Stimulated activated CD8-positive, alpha-beta memory T cell treated with anti-CD3 and anti-CD28 coated beads, Interleukin-15, amount 100 ng/mL, for 48 hours (primary cell): ENCODE results near the gene TMEM250.

ENCODE experiments used
- DNase-seq, 2 donors: peaks; one replicate each; pipeline ENCODE4 v3.0.0-alpha.2; 2020; ENCODE audit warnings: low read depth in 2 of 2

The TMEM250 gene

DNA sequence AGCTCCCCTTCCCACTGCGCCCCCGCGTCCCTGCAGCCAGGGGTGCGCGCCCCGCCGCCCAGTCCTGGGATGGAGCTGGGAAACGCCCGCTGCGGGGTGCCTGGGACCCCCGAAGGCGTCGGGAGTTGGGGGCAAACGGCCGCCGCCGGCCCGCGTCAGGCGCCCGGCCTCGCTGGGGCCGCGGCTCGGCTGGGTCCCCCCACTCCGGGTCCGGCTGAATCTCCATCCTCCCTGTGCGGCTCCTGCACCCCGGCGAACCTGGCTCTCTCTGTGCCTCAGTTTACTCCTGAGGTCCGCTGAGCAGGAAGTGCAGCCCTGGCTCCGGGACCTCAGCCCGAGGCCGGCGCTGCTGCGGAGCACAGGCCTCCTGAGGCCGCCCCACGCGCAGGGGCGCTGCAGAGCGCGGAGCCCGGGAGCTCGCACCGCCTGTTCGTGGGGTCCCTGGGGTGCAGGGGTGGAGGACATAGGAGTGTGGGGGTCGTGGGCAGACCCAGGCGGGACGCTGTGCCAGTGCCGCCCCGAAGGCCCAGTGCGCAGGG lies 13.9 kb upstream of the TMEM250 start:
- no peak for DNase-seq

GRCh38 chr9:136131629-136132511 lies 13.2 kb upstream of the TMEM250 start:
- no peak for DNase-seq

GRCh38 chr9:136129176-136129575 lies 10.5 kb upstream of the TMEM250 start:
- DNase-seq = no peak

- DNase-seq = no peak
Measured at GRCh38 chr9:136128436-136128835, 9.8 kb upstream of the TMEM250 start.

GRCh38 chr9:136127313-136127712 lies 8.6 kb upstream of the TMEM250 start:
- DNase-seq = no peak

DNA sequence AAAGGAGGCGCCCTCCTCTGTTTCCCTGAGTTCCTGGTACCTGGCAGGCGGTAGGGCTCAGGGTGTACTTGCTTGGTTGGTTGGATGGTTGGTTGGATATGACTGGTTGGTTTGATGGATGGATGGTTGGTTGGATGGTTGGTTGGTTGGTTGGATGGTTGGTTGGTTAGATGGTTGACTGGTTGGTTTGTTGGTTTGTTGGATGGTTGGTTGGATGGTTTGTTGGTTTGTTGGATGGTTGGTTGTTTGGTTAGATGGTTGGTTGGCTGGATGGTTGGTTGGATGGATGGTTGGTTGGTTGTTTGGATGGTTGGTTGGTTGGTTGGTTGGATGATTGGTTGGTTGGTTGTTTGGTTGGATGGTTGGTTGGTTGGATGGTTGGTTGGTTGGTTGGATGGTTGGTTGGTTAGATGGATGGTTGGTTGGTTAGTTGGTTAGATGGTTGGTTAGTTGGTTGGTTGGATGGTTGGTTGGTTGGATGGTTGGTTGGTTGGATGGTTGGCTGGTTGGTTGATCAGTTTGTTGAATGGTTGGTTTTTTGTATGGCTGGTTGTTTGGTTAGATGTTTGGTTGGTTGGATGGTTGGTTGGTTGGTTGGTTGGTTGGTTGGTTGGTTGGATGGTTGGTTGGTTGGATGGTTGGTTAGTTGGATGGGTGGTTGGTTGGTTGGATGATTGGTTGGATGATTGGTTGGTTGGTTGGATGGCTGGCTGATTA lies 6.5 kb upstream of the TMEM250 start:
- DNase-seq = no peak

DNA sequence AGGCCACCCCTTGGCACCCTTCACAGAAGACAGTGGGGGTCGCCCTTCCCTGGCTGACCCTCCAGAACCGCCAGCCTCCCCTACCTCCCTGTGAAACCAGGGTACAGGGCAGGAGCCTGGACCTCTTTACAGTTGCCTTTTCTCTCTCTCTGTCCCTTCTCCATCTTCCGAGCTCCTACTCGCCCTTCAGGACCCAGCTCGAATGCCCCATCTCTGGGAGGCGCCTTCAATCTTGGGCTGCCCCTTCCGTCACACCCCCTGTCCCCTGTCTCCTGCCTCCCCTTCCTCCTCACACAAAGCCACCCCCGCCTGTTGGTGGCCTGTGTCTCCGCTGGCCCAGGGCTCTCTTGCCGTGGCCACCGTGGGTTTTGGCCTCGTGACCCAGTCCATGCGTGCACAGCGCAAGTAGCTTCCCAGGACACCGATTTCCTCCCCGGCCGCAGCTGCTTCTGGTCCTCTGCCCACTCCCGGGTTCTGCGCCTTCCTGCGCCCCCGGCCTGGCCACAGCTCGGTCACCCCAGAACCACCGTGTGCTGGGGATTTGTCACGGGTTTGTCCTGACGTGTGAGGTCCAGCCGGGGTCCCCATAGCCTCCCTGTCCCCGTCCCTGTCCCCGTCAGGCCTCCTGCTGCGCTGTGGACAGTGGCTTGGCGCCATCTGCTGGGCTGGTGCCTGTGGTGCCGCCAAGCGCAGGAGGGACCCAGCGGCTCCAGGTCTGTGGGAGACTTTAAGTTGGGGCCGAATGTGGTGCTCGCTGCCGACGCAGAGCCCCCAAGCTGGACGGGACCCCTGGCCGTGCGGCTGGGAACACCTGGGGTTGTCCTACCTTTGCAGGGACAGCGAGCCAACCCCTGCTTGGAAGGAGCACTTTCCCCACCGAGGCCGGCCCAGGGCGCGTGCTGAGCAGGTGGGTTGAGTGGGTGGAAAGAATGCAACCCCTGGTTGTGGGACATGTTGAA lies 4.0 kb upstream of the TMEM250 start:
- peak; percentile 56 to 58 for DNase-seq

- DNase-seq = no peak
Measured at GRCh38 chr9:136121801-136122200, 3.1 kb upstream of the TMEM250 start.

DNA sequence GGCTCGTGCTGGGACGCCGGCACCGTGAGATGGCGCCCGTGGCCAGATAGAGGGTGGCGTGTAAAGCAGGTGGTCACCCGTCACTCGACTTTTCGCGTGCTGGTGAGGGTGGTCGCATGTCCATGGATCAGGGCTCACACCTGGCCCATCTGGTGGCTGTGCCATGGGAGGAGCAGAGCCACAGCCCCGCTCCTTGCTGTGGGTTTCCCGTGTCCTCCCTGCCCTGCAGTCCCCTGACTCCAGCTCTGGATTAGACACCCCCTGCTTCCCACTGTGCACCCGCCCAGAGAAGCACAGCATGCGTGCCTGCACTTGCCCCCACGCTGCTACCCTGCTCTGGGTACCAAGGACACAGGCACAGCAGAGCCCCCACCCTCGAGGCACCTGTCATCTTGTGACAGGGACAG lies 1.8 kb upstream of the TMEM250 start:
- no peak for DNase-seq

DNA sequence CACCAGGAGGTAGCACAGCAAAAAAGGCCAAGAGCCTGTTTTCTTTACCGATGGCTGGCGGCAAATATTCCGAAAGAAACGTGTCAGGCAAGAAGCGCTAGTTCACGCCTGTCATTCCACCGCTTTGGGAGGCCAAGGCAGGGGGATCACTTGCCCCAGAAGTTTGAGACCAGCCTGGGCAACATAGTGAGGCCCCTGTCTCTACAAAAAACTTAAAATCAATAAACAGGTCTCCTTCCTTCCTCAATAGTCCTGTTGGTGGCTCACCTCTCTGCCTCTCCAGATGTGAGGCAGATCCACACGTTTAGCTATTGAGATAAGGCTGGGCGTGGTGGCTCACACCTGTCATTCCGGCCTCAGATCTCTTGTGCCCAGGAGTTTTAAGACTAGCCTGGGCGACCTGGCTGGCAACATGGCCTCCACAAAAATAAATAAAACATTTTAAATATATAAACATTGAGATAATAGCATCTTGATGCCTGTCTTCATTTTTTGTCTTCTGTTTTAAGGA lies 1.3 kb upstream of the TMEM250 start:
- DNase-seq = no peak

DNA sequence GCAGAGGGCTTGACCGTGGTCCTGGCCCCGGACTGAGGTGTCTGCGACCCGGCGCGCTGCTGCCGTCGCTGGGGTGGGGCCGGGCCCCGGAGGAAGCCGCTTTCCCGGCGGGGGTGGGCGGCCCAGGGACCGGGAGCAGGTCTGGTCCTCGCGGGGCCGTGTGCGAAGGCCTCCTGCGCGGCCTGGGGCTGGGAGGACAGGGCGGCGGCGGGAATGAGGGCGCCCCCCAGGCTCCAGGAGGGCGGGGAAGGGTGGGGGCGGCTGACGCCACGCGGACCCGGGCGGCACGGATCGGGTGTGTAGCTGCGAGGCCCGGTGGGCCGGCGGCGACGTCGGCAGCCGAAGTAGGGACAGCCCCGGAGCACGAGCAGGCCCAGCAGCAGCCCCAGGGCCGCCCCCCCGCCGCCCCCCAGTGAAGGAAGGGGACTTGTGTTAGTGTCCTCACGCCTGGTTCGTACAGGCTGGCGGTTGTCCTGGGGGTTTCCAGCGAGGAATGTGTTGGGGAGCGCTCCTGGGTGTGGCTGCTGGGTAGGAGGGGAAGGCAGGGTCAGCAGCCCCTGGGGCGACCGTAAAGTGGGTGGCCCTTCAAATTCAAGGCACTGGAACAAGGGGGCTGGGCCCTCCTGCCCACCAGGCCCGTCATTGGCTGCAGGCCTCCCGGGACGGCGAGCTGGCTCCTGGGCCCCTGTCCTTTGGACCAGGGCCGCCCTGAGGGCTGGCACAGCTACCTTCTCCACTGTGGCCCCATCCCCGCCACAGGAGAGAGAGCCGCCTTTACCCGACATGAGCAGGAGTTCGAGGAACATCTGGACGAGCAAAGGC lies 597 bp upstream of the TMEM250 start:
- no peak for DNase-seq

DNA sequence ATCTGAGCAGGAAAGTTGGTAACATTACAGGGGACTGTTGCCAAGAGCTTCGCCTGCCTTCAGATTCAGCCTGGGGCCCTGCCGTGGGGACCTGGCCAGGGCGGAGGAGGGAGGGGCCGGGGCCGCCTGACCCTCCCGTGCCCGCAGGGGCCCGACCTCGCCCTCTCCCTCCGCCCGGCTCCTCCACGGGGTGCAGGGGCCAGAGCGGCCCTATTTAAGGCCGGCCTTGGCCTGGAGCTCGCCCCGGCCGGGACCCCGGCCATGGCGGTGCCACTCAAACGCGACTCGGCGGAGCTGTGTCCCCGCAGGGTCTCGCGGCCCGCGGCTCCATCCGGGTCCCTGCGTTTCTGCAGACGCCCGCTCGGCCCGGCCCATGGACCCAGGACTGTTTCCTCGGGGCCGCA lies 757 bp downstream of the TMEM250 start:
- DNase-seq = no peak

DNA sequence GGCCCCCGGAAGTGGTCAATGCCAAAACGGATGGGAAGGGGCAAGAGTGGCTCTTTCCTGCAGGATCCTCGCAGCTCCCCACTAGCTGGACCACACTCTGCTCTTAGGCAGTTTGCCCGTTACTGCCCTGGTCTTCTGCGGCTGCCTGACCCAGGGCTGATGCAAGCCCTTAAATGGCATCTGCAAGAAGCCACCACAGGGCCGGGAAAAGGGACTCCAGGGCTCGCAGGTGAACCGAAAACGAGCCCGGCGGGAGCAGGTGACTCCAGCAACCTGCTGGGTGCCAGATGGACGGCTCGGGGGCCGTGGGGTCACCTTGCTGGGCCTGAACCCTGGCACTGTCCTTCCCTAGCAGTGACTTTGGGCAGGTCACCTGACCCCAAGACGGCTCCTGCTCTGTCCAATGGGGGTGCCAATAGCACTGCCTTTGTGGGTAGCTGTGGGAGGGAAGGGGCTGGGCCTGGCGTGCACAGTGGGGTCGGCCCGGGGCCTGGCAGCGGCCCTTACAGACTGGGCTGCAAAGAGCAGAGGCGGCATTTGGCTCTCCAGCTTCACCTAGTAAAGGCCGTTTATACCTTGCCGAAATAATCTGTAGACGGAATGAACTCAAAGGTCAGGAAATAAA lies 1.3 kb downstream of the TMEM250 start:
- peak in 1 of 2 donors; percentile 47 for DNase-seq

DNA sequence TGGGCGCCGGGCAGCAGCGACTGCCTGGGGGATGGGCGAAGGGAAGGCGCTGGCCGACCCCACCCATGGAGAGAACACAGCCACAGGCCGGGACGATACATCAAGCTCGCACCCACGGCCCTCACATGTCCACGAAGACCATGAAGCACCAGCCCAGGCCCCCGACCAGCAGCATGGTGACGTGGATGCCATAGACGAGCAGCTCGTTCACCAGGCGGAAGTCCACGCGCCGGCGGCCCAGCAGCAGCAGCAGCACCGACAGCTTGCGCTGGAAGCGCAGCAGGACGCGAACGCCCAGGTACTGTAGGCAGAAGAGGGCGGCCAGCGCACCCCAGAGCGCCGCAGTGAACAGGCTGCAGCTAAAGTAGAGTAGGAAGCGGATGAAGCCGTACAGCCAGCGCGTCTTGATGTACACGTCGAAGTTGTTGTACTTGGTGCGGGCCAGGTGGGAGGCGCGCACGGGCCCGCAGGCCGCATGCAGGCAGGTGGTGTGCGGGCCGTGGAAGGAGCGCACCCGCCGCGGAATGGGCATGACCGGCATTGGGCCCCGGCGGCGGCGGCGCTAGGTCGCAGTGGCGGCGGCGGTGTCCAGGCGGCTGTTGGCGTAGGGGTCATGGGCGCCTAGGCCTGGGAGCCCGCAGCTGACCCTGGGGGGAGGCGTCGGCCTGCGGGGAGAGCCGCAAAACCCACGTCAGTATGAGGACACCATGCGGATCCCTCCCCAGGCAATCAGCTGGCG lies 2.1 kb downstream of the TMEM250 start:
- DNase-seq = no peak

- DNase-seq = no peak
Measured at GRCh38 chr9:136115641-136116359, 2.9 kb downstream of the TMEM250 start.

GRCh38 chr9:136115206-136115605 lies 3.5 kb downstream of the TMEM250 start:
- no peak for DNase-seq

DNA sequence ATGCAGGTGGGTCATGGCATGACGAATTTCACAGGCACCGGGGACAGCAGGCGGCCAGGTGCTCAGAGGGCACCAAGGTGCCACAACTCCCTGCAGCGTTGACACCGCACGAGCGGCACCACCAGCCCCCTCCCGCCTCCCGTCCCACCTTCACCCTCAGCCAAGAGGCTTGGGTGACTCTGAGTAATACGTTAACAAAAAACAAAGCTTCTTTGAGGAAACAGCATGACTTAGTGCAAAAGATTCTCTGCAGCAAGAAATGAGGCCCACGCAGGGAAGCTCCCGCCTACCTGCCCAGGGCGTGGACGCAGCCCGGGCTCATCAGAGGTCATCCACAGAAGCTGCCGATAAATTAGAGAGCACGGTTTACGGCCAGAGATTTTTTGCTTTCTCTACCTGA lies 4.1 kb downstream of the TMEM250 start:
- no peak for DNase-seq

GRCh38 chr9:136112541-136112940 lies 6.1 kb downstream of the TMEM250 start:
- DNase-seq = no peak

DNA sequence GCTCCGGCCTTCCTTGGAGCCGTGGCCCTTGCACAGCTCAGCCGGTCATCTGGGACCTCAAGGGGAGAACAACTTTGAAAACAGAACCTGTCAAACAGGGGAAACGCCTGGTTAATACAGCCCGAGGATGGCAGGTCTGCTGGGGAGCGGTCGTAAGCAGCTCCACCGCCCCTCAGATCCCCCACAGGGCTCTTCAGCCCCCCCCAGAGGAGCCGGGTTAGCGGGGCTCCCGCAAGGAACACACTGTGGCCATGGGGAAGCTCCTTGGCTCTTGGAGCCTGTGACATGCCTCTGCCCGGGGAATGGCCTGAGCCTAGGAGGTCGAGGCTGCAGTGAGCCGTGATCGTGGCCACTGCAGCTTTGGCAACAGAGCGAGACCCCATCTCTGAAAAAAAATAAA lies 6.8 kb downstream of the TMEM250 start:
- no peak for DNase-seq
